Stomach (tissue), 4 donors: ENCODE results near the gene NRN1L.

Experiments used
- POLR2A ChIP-seq, 4 donors: fragments of 450-650 bp; IDR thresholded peaks; one replicate each; pipeline ENCODE4 v1.6.1; 2016; ENCODE audit warnings: antibody characterized with exemption in 4 of 4, control low read depth in 2 of 4, mild to moderate bottlenecking in 1 of 4, moderate library complexity in 1 of 4
- TF ChIP-seq, protein P1 (sequence below), 7 experiments: fragments of 450-650 bp in 4 of 7; fragments of 200-600 bp in 3 of 7; sonication (generic) in 3 of 7; IDR thresholded peaks; one replicate each; pipeline ENCODE4 v1.5.1; 2016 to 2019; ENCODE audit warnings: antibody characterized with exemption in 7 of 7, control low read depth in 2 of 7, mild to moderate bottlenecking in 1 of 7

DNA sequence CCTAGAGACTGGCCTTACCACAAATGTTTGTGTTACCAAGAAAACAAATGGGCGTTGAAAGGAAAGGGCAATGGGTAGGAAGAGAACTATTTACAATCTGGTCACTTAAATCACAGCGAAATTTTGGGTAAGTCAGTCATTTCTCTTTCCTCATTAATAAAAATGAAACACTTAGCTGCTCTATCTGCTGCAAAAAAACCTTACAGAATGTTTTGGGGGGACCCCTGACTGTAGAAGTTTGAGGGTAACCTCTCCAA lies 38.7 kb upstream of the NRN1L start:
- TF ChIP-seq, protein P1, sequence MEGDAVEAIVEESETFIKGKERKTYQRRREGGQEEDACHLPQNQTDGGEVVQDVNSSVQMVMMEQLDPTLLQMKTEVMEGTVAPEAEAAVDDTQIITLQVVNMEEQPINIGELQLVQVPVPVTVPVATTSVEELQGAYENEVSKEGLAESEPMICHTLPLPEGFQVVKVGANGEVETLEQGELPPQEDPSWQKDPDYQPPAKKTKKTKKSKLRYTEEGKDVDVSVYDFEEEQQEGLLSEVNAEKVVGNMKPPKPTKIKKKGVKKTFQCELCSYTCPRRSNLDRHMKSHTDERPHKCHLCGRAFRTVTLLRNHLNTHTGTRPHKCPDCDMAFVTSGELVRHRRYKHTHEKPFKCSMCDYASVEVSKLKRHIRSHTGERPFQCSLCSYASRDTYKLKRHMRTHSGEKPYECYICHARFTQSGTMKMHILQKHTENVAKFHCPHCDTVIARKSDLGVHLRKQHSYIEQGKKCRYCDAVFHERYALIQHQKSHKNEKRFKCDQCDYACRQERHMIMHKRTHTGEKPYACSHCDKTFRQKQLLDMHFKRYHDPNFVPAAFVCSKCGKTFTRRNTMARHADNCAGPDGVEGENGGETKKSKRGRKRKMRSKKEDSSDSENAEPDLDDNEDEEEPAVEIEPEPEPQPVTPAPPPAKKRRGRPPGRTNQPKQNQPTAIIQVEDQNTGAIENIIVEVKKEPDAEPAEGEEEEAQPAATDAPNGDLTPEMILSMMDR (IDR thresholded peaks at IDR 0.05), result no peak
- no peak for TF ChIP-seq POLR2A (IDR thresholded peaks at IDR 0.05)
